Heart right ventricle (tissue), 16 donors: ENCODE measurements around the gene GPRIN3. TPM values are rescaled to one million over a fixed set of nuclear protein-coding genes. Genes with fewer than 3 reads are reported as not detected.

Experiments
- ATAC-seq, 8 donors: fragments of 200-7000 bp; cut with Tn5 transposase; one replicate each; pipeline ENCODE4 v1.9.1; 2020; ENCODE audit warnings: mild to moderate bottlenecking in 8 of 8, moderate library complexity in 8 of 8, moderate number of reproducible peaks in 1 of 8
- DNase-seq, 2 donors: peaks; one replicate each; pipeline ENCODE4 v3.0.0-alpha.2; 2020
- H3K27ac ChIP-seq, 10 donors: fragments of 200-600 bp; sonication (generic) in 2 of 10; one replicate each; pipeline versions ENCODE4 v1.5.0 to v1.8.0; 2020 to 2022; ENCODE audit warnings: mild to moderate bottlenecking in 3 of 10
- H3K27me3 ChIP-seq, 7 donors: fragments of 200-600 bp; one replicate each; pipeline ENCODE4 v1.8.0; 2021 to 2022; ENCODE audit warnings: mild to moderate bottlenecking in 2 of 7
- H3K36me3 ChIP-seq, 9 donors: fragments of 200-600 bp; sonication (generic) in 1 of 9; one replicate each; pipeline versions ENCODE4 v1.5.0 to v1.8.0; 2020 to 2022; ENCODE audit warnings: mild to moderate bottlenecking in 2 of 9
- H3K4me1 ChIP-seq, 9 donors: fragments of 200-600 bp; sonication (generic) in 1 of 9; one replicate each; pipeline versions ENCODE4 v1.5.0 to v1.8.0; 2020 to 2022; ENCODE audit warnings: mild to moderate bottlenecking in 4 of 9
- H3K4me3 ChIP-seq, 10 donors: fragments of 200-600 bp; sonication (generic) in 2 of 10; one replicate each; pipeline versions ENCODE4 v1.5.0 to v1.8.0; 2020 to 2022; ENCODE audit warnings: mild to moderate bottlenecking in 7 of 10, moderate library complexity in 2 of 10
- H3K9me3 ChIP-seq, 11 donors: fragments of 200-600 bp in 10 of 11; sonication (generic) in 2 of 11; one replicate each; pipeline versions ENCODE4 v1.5.0 to v1.8.0; 2013 to 2022; ENCODE audit warnings: mild to moderate bottlenecking in 2 of 11, control low read depth in 1 of 11, moderate library complexity in 1 of 11
- WGBS, 2 donors: extraction: QIAGEN DNeasy Blood & Tissue Kit; methylation state at CpG; one replicate each; pipeline ENCODE4 v1.1.7; 2013; ENCODE audit warnings: inconsistent platforms in 1 of 2; 5-methylcytosine and 5-hydroxymethylcytosine counted together
- intact Hi-C, 10 donors: fragments of 100-400 bp; cut with DNase I; formaldehyde crosslinking; loops; one replicate each; pipeline versions ENCODE4 v1.11.1 to v1.14.2; 2022
- polyA plus RNA-seq, 2 donors: library from polyadenylated mRNA; stranded (reverse); fragments of 200-250 nt; gene quantifications; one replicate each; pipeline ENCODE4 v1.2.3, GENCODE V29; 2013
- total RNA-seq, 10 donors: library from RNA; stranded (reverse); fragmentation: NEBNext Ultra II Directional in 3 of 10; extraction: Animal tissue kit (Norgen Biotek cat#: 25700) in 3 of 10; gene quantifications; one replicate each; pipeline versions ENCODE4 v1.2.1 to v1.2.4, GENCODE V29; 2021 to 2023
- TF ChIP-seq, protein P1 (sequence below), 9 donors: fragments of 200-600 bp; sonication (generic) in 2 of 9; IDR thresholded peaks; one replicate each; pipeline versions ENCODE4 v1.5.0 to v1.8.0; 2021 to 2022; ENCODE audit warnings: antibody characterized with exemption in 9 of 9, mild to moderate bottlenecking in 5 of 9, moderate library complexity in 1 of 9
- donor health status: Arrhythmogenic right ventricular cardiomyopathy.
- donor health status: ischemic (EF 13 %, LVEDD 7.1; RV severe dilation, severe dysfunction).
- donor health status: healthy with polysubstance abuse.
- donor health status: DM: no; HTN: yes; CAD: no.
- donor health status: DM: no; HTN: no; CAD: no.
- donor health status: ischemic (EF 25% LVEDD 6.9; RV normal size, moderate dysfunction).
- donor health status: ischemic (EF 25% LVEDD 5.7; RV mildly dilated, moderate dysfunction).
- donor health status: healthy.
- donor health status: DM: yes; HTN: yes; CAD: no.
- donor health status: Ischemic cardiomyopathy.
- donor health status: ischemic (EF 35%, LVEDD 5.7; RV mildly dilated, moderate dysfunction).
- donor health status: nonischemic (EF 11% LVEDD 7.7; RV severe dilation, severe dysfunction).
- donor health status: DM: yes; HTN: yes; CAD: no.
- donor health status: PGD.
- donor health status: ischemic (EF 29% LVEDD 5.4; RV normal size, mild dysfunction).
- donor health status: nonischemic (EF 23%, LVEDD 6.1; RV moderate dilation, normal function).

GPRIN3 gene
- total and polyA plus RNA-seq, 12 donors = 1.7 to 12.2 (median 9.5) TPM

DNA sequence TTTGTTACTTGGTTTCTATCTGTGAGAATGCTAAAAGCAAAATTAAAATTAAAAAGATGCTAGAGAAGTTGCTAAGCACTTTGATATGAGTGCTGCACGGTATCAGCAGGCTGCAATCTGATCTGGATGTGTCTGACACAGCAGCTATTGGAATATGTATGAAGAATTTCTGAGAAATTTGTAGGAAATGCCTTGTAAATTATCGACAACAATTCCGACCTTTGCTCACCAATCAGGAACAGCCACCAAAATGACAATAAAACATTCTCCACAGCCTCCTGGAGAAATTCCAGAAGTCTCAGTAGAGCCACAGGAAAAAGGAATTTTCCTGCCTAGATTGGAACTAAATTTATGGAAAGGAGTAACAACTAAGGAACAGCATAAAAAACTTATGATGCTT lies 113.8 kb downstream of the GPRIN3 start:
- no peak overlapping the region for H3K4me3 ChIP-seq
- WGBS, 2 donors = 41 to 53% methylated on average over 3 of the region's 3 CpGs
- DNase-seq = no peak
- H3K27ac ChIP-seq = no peak overlapping the region
- no peak for ATAC-seq
- intact Hi-C loops = no loop called here
- H3K36me3 ChIP-seq = no peaks in the 10 kb centered on the region
- peaks cover 0 to 7% (median 0%) of the 10 kb centered on the region in 11 donors for H3K9me3 ChIP-seq
- TF ChIP-seq, protein P1, sequence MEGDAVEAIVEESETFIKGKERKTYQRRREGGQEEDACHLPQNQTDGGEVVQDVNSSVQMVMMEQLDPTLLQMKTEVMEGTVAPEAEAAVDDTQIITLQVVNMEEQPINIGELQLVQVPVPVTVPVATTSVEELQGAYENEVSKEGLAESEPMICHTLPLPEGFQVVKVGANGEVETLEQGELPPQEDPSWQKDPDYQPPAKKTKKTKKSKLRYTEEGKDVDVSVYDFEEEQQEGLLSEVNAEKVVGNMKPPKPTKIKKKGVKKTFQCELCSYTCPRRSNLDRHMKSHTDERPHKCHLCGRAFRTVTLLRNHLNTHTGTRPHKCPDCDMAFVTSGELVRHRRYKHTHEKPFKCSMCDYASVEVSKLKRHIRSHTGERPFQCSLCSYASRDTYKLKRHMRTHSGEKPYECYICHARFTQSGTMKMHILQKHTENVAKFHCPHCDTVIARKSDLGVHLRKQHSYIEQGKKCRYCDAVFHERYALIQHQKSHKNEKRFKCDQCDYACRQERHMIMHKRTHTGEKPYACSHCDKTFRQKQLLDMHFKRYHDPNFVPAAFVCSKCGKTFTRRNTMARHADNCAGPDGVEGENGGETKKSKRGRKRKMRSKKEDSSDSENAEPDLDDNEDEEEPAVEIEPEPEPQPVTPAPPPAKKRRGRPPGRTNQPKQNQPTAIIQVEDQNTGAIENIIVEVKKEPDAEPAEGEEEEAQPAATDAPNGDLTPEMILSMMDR (IDR thresholded peaks at IDR 0.05) = no peak
- no peaks in the 10 kb centered on the region for H3K4me1 ChIP-seq
- H3K27me3 ChIP-seq = no peaks in the 10 kb centered on the region

Other genes starting within 250 kb of the GPRIN3 start
- 1 to 10 TPM; 1.2 to 2.8 (median 2.0) TPM for gene TIGD2, start 196.3 kb downstream of the GPRIN3 start, total RNA-seq
- gene TIGD2, start 196.3 kb downstream of the GPRIN3 start, polyA plus RNA-seq = 1 to 10 TPM; 1.2 to 1.3 TPM